NCI-H2029 (cell line): ENCODE results near the gene PLEKHN1.
"Not testable (repeated sequence)": the region's sequence is repeated elsewhere in the genome, so short reads cannot be mapped to it uniquely, and the experiment has no call there.

Source experiments
- DNase-seq: peaks from one replicate; lab custom pipeline; 2025; lab: John Stamatoyannopoulos, UW

The PLEKHN1 gene

GRCh38 chr1:993379-993995, 27.2 kb downstream of the PLEKHN1 start:
- DNase-seq, result no peak

DNA sequence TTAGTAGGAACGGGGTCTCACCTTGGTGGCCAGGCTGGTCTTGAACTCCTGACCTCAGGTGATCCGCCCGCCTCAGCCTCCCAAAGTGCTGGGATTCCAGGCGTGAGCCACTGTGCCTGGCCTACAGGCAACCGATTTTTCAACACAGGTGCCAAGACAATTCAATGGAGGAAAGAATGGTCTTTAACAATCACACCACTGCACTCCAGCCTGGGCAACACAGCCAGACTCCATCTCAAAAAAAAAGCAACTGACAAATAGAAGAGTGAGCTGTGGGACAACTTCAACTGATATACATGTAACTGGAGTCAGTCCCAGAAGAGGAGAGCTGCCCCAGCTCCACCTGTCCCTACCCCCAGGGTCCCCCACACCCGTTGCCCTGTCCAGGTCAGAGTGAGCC, 28.3 kb downstream of the PLEKHN1 start:
- DNase-seq, result not testable (repeated sequence)

GRCh38 chr1:995665-996633, 29.7 kb downstream of the PLEKHN1 start:
- DNase-seq, result no peak

DNA sequence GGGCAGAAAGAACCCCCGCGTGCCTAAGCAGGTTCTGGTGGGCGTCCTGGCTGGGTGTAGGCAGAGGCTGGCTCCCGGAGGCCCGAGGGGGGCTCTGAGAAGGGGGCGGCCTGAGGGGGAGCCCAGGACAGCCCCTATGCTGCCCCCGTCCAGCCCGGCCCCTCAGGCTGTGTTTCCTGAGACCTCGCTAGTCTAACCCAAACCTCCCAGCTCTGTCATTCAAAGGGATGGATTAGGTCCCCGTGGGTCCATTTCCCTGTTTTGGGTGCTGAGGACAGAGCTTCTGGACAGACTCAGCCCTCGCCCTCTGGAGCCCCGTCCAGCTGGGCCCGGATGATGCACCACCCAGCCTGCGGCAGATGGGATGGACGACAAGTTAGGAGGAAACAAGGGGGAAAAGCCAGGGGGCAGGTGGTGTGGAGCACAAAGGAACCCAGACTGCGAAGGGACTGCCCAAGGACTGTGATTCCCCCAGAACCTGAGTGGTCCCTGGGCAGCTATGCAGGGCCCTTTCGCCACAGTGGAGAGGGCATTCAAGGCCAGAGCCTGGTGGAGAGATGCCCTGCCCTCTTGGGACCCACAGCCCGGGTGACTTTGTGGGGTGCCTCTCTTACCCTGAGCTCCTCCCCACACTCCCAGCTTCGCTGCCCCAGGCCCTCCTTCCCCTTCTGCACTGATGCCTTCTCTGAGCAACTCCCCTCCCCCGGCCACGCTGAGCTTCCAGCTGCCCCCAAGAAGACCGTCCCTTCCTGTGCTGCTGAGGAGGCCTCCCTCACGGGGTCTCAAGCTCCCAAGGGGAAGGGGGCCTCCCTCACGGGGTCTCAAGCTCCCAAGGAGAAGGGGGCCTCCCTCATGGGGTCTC, 30.8 kb downstream of the PLEKHN1 start:
- no peak for DNase-seq

GRCh38 chr1:997713-997992, 31.4 kb downstream of the PLEKHN1 start:
- no peak for DNase-seq

DNA sequence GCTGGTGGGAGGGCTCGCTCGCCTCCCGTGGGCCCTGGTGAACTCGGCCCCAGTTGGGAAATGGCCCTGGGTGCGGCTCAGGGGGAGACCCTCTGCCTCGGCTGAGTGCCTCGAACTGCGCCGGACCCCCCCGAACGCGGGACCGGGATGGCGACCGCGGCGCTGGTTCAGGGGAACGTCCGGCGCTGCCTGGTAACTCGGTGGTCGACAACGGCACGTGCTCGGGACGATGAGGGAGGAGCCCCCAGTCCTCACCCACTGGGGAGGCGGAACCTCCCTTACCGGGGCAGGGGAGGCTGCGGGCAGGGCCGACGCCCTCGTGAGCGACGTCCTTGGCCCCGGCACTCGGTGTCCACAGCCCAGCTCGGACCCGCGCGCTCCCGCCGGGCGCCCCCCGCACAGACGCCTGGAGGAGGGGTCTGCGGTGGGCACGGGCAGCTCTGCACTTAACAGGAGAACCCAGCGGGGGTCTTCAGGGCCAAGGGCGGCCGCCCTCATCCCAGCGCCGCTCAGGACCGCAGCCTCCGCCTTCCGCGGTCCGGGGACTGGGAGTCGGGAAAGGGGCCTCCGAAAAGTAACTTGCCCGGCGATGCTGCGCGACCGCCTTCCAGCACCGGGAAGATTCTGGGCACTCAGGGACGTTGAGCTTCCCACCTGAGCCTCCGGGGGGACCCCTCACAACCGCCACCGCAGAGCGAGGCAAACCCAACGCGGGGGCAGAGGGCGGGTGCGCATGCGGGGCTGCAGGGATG, 31.9 kb downstream of the PLEKHN1 start:
- DNase-seq, result no peak

DNA sequence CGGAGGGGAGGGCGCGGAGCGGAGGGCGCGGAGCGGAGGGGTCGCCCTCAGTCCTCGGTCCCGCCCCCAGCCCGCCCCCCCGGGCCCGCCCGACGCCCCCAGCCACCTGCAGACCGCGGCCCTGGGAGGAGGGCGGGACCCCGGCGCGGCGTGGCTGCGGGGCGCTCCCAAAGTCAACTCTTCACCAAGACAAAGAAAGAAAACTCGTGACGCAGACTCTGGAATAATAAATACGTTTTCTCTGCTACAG, 32.4 kb downstream of the PLEKHN1 start:
- DNase-seq, result no peak

DNA sequence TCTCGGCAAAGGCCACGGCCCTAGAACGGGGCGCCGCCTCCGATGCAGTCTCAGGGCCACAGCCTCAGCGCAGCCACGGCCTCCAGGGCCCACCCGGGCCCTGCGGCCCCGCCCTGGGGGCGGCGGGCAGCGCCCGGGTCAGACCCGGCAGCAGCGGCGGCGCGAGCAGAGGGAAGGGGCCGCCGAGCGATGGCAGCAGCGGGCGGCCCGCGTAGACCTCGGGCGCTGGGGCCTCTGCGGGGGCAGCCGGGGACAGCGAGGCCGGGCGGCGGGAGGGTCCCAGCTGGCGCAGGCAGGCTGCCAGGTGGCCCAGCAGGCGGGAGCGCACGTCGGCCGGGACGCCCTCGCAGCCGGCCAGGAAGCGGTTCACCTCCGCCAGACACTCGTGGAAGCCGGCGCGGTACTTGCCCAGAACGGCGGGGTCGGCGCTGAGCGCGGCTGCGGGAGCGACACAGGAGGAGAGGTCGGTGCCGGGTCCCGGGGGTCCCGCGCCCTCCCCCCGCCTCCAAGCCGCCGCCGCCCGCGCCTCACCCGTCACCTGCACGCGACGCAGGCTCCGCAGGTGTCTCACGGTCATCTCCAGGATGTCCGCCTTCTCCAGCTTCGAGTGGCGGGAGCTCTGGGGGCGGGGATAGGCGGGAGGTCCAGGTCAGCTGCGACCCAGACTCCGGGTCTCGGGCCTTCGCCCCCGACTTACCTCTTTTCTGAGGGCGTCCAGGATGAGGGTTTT, 32.9 kb downstream of the PLEKHN1 start:
- DNase-seq, result no peak

- DNase-seq, result peak; percentile 22
Observed at GRCh38 chr1:999725-1000356, 33.6 kb downstream of the PLEKHN1 start, which contains the start of gene HES4. TSS of gene HES4 (minus strand) at chr1:1000097. CDS start at chr1:999973, 124 bp downstream.

DNA sequence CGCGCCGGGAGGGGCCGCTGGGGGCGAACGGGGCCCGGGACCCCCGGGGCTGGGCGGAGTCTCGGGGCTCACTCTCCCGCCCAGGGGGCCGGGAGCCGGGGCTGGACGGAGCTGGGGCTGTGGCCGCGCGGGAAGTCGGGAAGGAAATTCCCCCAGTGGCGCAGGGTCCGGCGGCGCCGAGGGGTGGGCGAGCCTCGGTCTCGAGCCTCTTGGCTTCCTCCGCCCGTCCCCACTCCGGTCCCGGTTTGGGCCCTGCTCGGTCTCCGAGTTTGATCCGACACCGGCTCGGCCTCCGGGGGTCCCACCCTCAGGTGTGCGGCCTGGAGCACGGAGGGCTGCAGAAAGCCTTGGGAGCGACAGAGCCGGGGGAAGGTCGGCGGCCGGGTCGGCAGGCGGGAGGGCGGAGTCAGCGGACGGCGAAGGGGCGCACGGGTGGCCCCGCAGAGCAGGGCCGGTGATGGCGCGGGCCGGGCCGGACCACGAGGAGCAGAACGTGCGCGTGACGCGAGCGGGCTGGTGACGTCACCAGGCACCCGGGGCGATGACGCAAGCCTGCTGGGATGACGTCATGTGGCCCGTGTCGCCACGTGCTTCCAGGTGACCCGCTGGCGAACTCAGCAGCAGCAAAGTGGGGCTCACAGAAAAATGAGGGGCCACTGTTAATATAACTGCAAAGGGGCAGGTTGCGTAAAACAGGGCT, 34.2 kb downstream of the PLEKHN1 start:
- DNase-seq, result peak; percentile 17

GRCh38 chr1:1001057-1001783, 34.9 kb downstream of the PLEKHN1 start:
- DNase-seq, result no peak

- DNase-seq, result no peak
Observed at GRCh38 chr1:1003618-1004419, 37.5 kb downstream of the PLEKHN1 start.

DNA sequence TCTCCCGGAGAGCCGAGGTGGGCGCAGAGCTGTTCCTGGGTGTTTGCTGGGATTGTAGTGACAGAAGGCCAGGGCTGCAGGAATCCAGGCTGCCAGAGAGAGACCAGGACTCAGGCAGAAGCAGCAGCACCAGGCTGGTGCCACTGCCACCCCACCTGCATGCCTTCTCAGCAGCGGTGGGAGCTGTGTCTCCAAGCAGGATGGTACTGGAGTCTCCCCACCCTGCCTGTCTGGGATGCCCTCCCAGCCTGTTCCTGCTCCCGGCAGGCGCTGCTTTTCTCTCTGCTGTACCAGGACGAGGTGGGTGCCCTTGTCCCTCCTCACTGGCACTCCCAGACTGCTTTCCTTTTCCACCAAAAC, 38.1 kb downstream of the PLEKHN1 start:
- DNase-seq, result no peak

- peak; percentile 30 for DNase-seq
Observed at GRCh38 chr1:1004780-1005697, 38.8 kb downstream of the PLEKHN1 start.

DNA sequence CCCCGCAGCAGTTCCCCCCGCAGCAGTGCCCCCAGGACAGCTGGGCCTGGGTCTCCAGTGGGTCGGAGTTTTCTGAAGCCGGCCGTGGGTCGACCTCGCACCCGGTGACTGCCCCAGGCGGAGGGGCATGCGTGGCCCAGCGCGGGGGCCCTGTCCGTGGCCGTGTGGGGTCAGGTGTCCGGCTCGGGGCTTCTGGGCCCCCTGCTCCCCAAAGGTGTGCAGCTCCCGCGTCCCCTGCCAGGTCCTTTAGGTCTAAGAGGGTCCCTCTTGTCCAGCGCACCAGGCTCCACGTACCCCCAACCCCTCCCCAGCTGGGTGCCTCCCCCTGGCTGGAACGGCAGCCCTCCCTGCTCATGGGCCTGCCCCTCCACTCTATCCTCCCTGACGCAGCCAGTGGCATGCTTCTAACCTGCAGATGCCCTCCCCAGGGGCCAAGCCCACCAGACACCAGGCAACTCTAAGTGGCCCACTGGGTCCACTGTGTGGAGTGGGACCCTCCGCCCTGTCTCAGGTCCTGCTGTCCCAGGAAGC, 39.6 kb downstream of the PLEKHN1 start:
- DNase-seq, result no peak

DNA sequence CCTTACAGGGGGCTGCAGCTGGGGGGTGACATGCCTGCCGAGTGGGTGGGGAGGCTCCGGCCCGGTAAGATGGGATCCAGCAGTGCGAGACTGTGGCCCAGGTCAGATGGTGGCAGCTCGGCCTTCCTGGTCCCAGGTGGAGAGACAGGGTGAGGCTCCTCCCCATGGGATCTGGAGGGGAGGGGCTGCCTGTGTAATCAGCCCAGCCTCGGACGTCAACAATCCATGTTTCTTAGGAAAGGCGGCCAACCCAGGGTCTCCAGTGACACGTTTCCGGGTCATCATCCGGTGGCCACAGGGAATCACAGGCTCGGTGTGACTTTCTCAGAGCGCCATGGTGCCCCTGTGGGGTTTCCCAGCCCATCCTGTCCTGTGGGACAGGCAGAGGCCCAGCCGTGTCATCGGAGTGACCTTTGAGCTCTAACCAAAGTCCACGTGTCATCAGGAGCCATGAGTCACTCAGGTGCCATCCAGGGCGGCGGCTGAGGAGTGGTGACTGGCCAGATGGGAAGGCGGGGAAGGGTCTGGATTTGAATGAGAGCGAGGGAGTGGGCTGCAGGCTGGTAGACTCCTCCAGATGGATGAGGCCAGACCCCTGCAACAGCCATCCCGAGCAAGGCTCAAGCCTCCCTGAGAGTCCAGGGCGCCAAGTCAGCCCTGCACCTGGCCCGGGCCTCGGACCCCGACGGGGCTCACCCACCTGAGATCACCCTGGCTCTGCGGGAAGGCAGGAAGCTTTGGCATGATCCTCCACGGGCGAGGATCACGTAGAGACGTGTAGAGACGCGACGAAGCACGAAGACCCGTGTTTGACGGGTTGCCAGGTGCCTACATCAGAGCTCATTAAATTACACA, 40.2 kb downstream of the PLEKHN1 start:
- no peak for DNase-seq
